GM23338 (cell line): ENCODE results near the gene EPS8L2. TPM values are rescaled to one million over a fixed set of nuclear protein-coding genes. Genes with fewer than 3 reads are reported as not detected.

ENCODE experiments used
- ATAC-seq: fragments of 200-7000 bp; cut with Tn5 transposase; 3 replicates; pipeline ENCODE4 v1.9.1; 2020
- DNase-seq: peaks from one replicate; pipeline ENCODE4 v3.0.0-alpha.2; 2015; ENCODE audit warnings: low spot score
- H2AFZ ChIP-seq: fragments of 200-600 bp; sonication (generic); 2 replicates; pipeline ENCODE4 v1.8.0; 2016; ENCODE audit warnings: antibody characterized with exemption, mild to moderate bottlenecking, moderate library complexity
- H3F3A ChIP-seq: fragments of 200-600 bp; sonication (generic); replicated peaks from 2 replicates; pipeline ENCODE4 v1.8.0; 2017; ENCODE audit warnings: antibody characterized with exemption, mixed run types, low read depth
- H3K27ac ChIP-seq: fragments of 200-600 bp; sonication (generic); 2 replicates; pipeline ENCODE4 v1.6.1; 2016; ENCODE audit warnings: low read depth
- H3K27me3 ChIP-seq: fragments of 200-600 bp; sonication (generic); 2 replicates; pipeline ENCODE4 v1.8.0; 2016; ENCODE audit warnings: mild to moderate bottlenecking, mixed run types, moderate library complexity; ENCODE audit not compliant: insufficient read depth
- H3K36me3 ChIP-seq: fragments of 200-600 bp; sonication (generic); 2 replicates; pipeline ENCODE4 v1.8.0; 2016; ENCODE audit warnings: mild to moderate bottlenecking; ENCODE audit not compliant: insufficient read depth
- H3K4me1 ChIP-seq: fragments of 200-600 bp; sonication (generic); 2 replicates; pipeline ENCODE4 v1.8.0; 2016; ENCODE audit warnings: mild to moderate bottlenecking, moderate library complexity; ENCODE audit not compliant: insufficient read depth
- H3K4me2 ChIP-seq: fragments of 200-600 bp; sonication (generic); 2 replicates; pipeline ENCODE4 v1.7.1; 2017; ENCODE audit warnings: mixed run types
- H3K4me3 ChIP-seq: fragments of 200-600 bp; sonication (generic); 2 replicates; pipeline ENCODE4 v1.6.1; 2016; ENCODE audit warnings: mixed run types
- H3K79me2 ChIP-seq: fragments of 200-600 bp; sonication (generic); replicated peaks from 2 replicates; pipeline ENCODE4 v1.8.0; 2017; ENCODE audit warnings: mild to moderate bottlenecking; ENCODE audit not compliant: insufficient read depth
- H3K9me2 ChIP-seq: fragments of 200-600 bp; sonication (generic); 2 replicates; pipeline ENCODE4 v1.8.0; 2017; ENCODE audit not compliant: insufficient read depth
- H4K20me1 ChIP-seq: fragments of 200-600 bp; sonication (generic); replicated peaks from 2 replicates; pipeline ENCODE4 v1.8.0; 2017; ENCODE audit warnings: mild to moderate bottlenecking; ENCODE audit not compliant: insufficient read depth
- H3K27ac Mint-ChIP-seq: 2 replicates; pipeline ENCODE4 v1.8.0; 2020; ENCODE audit warnings: inconsistent platforms, mild to moderate bottlenecking, moderate library complexity, mixed read lengths
- H3K27me3 Mint-ChIP-seq: 3 replicates; pipeline ENCODE4 v1.8.0; 2022; ENCODE audit warnings: low read depth, mild to moderate bottlenecking, moderate library complexity, mixed read lengths, inconsistent platforms; ENCODE audit not compliant: insufficient read depth, poor library complexity
- H3K36me3 Mint-ChIP-seq: 3 replicates; pipeline ENCODE4 v1.8.0; 2021; ENCODE audit warnings: low read depth, mild to moderate bottlenecking, inconsistent platforms, moderate library complexity, mixed read lengths
- H3K4me1 Mint-ChIP-seq: 3 replicates; pipeline ENCODE4 v1.8.0; 2020; ENCODE audit warnings: mild to moderate bottlenecking, inconsistent platforms, mixed read lengths
- H3K4me3 Mint-ChIP-seq: 3 replicates; pipeline ENCODE4 v1.8.0; 2021; ENCODE audit warnings: moderate library complexity, mild to moderate bottlenecking, inconsistent platforms, mixed read lengths
- H3K9me3 Mint-ChIP-seq: 3 replicates; pipeline ENCODE4 v1.8.0; 2020; ENCODE audit warnings: moderate library complexity, mild to moderate bottlenecking, inconsistent platforms, mixed read lengths
- CREB1 ChIP-seq: fragments of 250-450 bp; sonication (Bioruptor Pico); IDR thresholded peaks from 2 replicates; pipeline ENCODE4 v1.5.0; 2020; ENCODE audit warnings: low read depth, mild to moderate bottlenecking, moderate library complexity
- ETS1 ChIP-seq: IDR thresholded peaks from 2 replicates; pipeline ENCODE4 v1.6.1; 2016; ENCODE audit warnings: antibody characterized with exemption
- EZH2 ChIP-seq: fragments of 200-600 bp; sonication (generic); IDR thresholded peaks from one replicate; pipeline ENCODE4 v1.8.0; 2017; ENCODE audit warnings: antibody characterized with exemption, mild to moderate bottlenecking, low read depth; ENCODE audit not compliant: unreplicated experiment
- JUNB ChIP-seq: IDR thresholded peaks from one replicate; pipeline ENCODE4 v1.6.1; 2016; ENCODE audit warnings: antibody characterized with exemption; ENCODE audit not compliant: unreplicated experiment
- POLR2AphosphoS5 ChIP-seq: IDR thresholded peaks from 2 replicates; pipeline ENCODE4 v1.6.1; 2016; ENCODE audit warnings: antibody characterized with exemption, low read depth
- STAT1 ChIP-seq: IDR thresholded peaks from one replicate; pipeline ENCODE4 v1.6.1; 2016; ENCODE audit warnings: antibody characterized with exemption; ENCODE audit not compliant: unreplicated experiment
- ZNF114 ChIP-seq: fragments of 250-450 bp; sonication (Bioruptor Pico); IDR thresholded peaks from 2 replicates; pipeline ENCODE4 v1.5.0; 2020; ENCODE audit warnings: mild to moderate bottlenecking, moderate library complexity
- ZNF331 ChIP-seq: fragments of 250-450 bp; sonication (Bioruptor Pico); IDR thresholded peaks from 2 replicates; pipeline ENCODE4 v1.5.0; 2020; ENCODE audit warnings: low read depth, mild to moderate bottlenecking, moderate library complexity
- ZNF462 ChIP-seq: fragments of 250-450 bp; sonication (Bioruptor Pico); IDR thresholded peaks from 2 replicates; pipeline ENCODE4 v1.5.0; 2020; ENCODE audit warnings: mild to moderate bottlenecking, moderate library complexity
- polyA plus RNA-seq: library from polyadenylated mRNA; unstranded; fragments of >200 nt; fragmentation: Nextera tagmentation; extraction: Ambion mirVana; gene quantifications from 2 replicates; pipeline ENCODE4 v1.2.1, GENCODE V29; 2016
- total RNA-seq: library from RNA; depleted of rRNA; stranded (reverse); fragments of >200 nt; shearing (Covaris generic); gene quantifications from 2 replicates; pipeline ENCODE4 v1.2.3, GENCODE V29; 2014

The EPS8L2 gene
- total and polyA plus RNA-seq, 2 experiments from 2014 or later, result 38.7 to 59.4 TPM

DNA sequence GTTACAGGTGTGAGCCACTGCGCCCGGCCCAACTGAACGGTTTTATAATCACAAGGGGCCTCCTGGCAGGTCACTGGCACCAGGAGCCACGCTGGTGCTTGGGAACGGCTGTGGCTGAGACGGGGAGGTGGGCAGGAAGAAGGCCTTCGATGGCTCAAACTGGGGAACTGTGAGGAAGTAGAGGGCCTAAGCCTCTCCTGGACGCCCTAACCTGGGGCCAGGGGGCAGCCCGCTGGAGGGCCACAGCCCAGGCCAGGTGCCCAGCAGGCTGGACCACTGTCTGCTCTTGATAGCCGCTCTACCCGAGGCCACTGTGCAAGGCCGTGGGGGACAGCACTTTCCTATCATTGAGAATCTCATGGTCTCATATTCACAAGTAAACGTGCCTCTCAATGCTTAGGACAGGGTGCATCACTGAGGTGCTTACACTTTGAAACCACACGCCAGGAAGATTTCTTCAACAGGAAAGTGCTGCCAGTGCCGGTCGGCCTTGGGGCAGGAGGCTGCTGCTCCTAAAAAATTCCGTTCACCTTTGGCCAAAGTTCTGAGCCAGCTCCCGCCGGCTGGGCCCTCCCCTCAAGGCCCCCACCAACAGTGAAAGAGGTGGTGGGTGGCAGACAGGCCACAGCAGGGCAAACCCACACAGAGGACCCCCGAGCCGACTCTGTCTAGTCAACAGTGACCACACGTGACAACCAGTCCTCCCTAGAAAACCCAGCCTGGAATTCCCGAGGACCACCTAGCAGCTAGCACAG, 64.0 kb downstream of the EPS8L2 start (continued):
- TF ChIP-seq JUNB, result no peak
- no peak for TF ChIP-seq ZNF114
- no peak for TF ChIP-seq ETS1
- no peak for TF ChIP-seq EZH2
- TF ChIP-seq CREB1 (CRISPR knock-in tag), result no peak
- TF ChIP-seq POLR2AphosphoS5, result no peak
- no peak for TF ChIP-seq STAT1
- no peak for TF ChIP-seq ZNF331 (CRISPR knock-in tag)

DNA sequence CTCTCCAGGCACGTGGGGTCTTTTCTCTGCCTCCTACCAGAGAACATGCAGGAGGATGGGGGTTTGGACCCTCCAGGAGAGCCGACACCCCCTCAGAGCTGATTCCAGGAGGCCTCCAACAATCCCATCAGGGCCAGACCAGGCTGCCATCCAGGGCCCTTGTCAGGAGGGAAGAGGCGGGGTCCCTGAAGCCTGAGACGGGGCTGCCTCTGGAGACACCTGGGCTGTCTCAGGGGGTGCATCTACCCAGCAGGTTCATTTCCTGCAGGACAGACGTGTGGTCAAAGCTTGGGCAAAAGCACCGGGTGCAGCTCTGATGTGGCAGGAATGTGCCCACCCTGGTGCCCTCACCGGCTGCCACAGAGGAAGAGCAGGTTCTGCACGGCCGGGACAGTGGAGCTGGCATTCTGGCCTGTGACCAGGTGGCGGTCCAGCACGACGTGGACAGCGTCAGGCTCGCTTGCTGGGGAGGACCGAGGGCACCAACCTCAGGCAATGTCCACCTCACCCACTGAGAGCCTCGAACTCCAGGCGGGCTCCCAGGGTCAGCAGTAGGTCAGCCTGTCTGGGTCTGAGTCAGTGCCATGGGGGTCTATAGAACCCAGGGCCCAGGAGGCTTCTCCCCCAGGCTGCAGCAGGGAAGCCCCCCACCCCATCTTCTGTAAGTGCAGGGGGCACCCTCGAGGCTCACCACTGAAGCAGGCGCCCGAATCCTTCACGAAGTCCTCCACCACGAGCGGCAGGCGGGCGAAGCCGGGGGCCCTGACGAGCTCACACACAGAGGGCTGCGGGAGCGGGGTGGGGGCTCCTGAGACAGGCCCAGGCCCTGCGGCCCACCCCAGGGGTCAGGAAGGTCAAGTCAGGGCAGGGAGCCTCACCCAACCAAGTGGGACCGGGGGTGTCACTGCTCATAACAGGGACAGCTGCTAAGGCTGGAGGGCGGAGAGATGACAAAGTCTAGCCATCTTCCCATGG, 64.9 kb downstream of the EPS8L2 start:
- Histone ChIP-seq H2AFZ (no peak overlapping the region), H3K36me3 (peaks cover 5% of the 10 kb centered on the region; the same call in 1 of the 2 replicates), H3K27me3 (no peaks in the 10 kb centered on the region), H3K4me1 (peaks cover 7% of the 10 kb centered on the region; the same call in 1 of the 2 replicates), H3F3A (peaks cover 14% of the 10 kb centered on the region), H3K27ac (no peak overlapping the region), H4K20me1 (peaks cover 26% of the 10 kb centered on the region), H3K9me2 (no peaks in the 10 kb centered on the region), H3K4me3 (no peak overlapping the region), H3K79me2 (peaks cover 27% of the 10 kb centered on the region), H3K4me2 (no peak overlapping the region)
- Mint-ChIP-seq H3K4me3 (no peak overlapping the region), H3K27me3 (peaks cover 16% of the 10 kb centered on the region), H3K36me3 (peaks cover 44% of the 10 kb centered on the region), H3K9me3 (no peaks in the 10 kb centered on the region), H3K27ac (no peak overlapping the region), H3K4me1 (peaks cover 5% of the 10 kb centered on the region)
- no peak for ATAC-seq
- no peak for DNase-seq
- TF ChIP-seq CREB1 (CRISPR knock-in tag) (no peak), STAT1 (no peak), ETS1 (no peak), ZNF462 (CRISPR knock-in tag) (no peak), EZH2 (no peak)
